GM21526 (cell line): Measurements from ENCODE around the gene SMG9.
A peak's percentile ranks its signal among the peaks of the same experiment; 100 is the strongest.
"Not testable (repeated sequence)": the region's sequence is repeated elsewhere in the genome, so short reads cannot be mapped to it uniquely, and the experiment has no call there.

ENCODE experiments used
- ATAC-seq: cut with Tn5 transposase; IDR thresholded peaks from one replicate; pipeline ENCODE4 v1.9.1; 2021; ENCODE audit warnings: moderate library complexity; ENCODE audit not compliant: unreplicated experiment, low FRiP score

SMG9 gene

GRCh38 chr19:43780706-43781525 is 26.2 kb upstream of the SMG9 start, which contains the start of gene KCNN4:
Gene KCNN4 (minus strand): TSS chr19:43780973. CDS start chr19:43780861, 112 bp downstream.
- no peak for ATAC-seq

GRCh38 chr19:43779820-43780219 is 25.1 kb upstream of the SMG9 start:
- no peak for ATAC-seq

GRCh38 chr19:43779147-43779819 is 24.5 kb upstream of the SMG9 start:
- no peak for ATAC-seq

GRCh38 chr19:43778651-43779050 is 23.9 kb upstream of the SMG9 start:
- ATAC-seq, result no peak

GRCh38 chr19:43777163-43777695 is 22.5 kb upstream of the SMG9 start:
- ATAC-seq, result no peak

GRCh38 chr19:43776286-43776685 is 21.5 kb upstream of the SMG9 start:
- no peak for ATAC-seq

GRCh38 chr19:43775299-43775890 is 20.6 kb upstream of the SMG9 start:
- ATAC-seq, result no peak

- not testable (repeated sequence) for ATAC-seq
These were observed 20.1 kb upstream of the SMG9 start for GRCh38 chr19:43774940-43775258.

GRCh38 chr19:43774103-43774939 is 19.6 kb upstream of the SMG9 start:
- ATAC-seq, result no peak

GRCh38 chr19:43773725-43774102 is 19.0 kb upstream of the SMG9 start:
- no peak for ATAC-seq

- no peak for ATAC-seq
These were observed 14.5 kb upstream of the SMG9 start for GRCh38 chr19:43769256-43769655.

GRCh38 chr19:43768273-43769050 is 13.7 kb upstream of the SMG9 start:
- no peak for ATAC-seq

- no peak for ATAC-seq
These were observed 13.1 kb upstream of the SMG9 start for GRCh38 chr19:43767818-43768217.

- no peak for ATAC-seq
These were observed 12.6 kb upstream of the SMG9 start for GRCh38 chr19:43767316-43767715.

GRCh38 chr19:43766755-43767043 is 11.9 kb upstream of the SMG9 start:
- no peak for ATAC-seq

GRCh38 chr19:43765109-43765876 is 10.5 kb upstream of the SMG9 start:
- peak; percentile 55 for ATAC-seq

GRCh38 chr19:43764684-43765083 is 9.9 kb upstream of the SMG9 start:
- ATAC-seq, result not testable (repeated sequence)

GRCh38 chr19:43763473-43763939 is 8.7 kb upstream of the SMG9 start:
- ATAC-seq, result no peak

- no peak for ATAC-seq
These were observed 8.1 kb upstream of the SMG9 start for GRCh38 chr19:43762814-43763213.
